ENCODE results near the gene CPM.

Gene CPM

DNA sequence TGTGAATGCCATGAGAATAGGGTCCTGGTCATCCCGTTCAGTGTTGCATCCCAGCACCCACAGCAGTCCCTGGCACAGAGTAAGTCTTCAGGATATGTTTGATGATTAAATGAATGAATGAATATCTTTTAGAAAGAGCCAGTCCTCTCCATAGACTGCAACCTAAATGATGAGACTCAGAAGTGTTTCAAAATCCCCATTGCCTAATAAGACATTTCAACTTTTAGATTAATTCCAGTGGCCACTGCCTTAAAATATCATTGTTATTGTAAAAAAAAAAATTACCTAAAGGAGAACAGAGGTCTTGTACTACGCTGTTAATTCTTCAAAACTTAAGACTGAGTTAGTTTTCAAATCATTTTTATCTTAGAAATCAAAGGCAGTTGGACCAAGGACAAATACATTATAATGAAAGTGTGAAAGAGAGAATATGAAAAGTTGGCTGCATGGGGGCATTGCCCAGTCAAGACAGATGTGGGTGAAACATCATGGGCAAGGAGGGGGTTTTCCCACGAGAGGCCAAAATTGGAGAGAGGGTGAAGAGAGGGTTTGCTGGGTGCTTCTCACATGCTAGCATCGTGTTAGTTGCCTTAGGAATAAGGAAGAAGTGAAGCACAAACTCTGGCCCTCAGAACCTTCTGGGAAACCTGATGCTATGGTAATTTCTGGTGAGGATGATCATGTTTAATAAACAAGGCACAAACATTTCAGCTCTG, 26.3 kb upstream of the CPM start:
- no peaks in the 10 kb centered on the region for H3K4me1 ChIP-seq
- no peak overlapping the region for H3K4me3 ChIP-seq (ENCODE audit: low read depth, low read length)
- no peaks in the 10 kb centered on the region for H3K36me3 ChIP-seq
- no peak for DNase-seq
- TF ChIP-seq, protein P1, sequence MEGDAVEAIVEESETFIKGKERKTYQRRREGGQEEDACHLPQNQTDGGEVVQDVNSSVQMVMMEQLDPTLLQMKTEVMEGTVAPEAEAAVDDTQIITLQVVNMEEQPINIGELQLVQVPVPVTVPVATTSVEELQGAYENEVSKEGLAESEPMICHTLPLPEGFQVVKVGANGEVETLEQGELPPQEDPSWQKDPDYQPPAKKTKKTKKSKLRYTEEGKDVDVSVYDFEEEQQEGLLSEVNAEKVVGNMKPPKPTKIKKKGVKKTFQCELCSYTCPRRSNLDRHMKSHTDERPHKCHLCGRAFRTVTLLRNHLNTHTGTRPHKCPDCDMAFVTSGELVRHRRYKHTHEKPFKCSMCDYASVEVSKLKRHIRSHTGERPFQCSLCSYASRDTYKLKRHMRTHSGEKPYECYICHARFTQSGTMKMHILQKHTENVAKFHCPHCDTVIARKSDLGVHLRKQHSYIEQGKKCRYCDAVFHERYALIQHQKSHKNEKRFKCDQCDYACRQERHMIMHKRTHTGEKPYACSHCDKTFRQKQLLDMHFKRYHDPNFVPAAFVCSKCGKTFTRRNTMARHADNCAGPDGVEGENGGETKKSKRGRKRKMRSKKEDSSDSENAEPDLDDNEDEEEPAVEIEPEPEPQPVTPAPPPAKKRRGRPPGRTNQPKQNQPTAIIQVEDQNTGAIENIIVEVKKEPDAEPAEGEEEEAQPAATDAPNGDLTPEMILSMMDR (IDR thresholded peaks at IDR 0.05; ENCODE audit: low read depth, low read length) = no peak
- no peaks in the 10 kb centered on the region for H3K9me3 ChIP-seq
- H3K27me3 ChIP-seq = no peaks in the 10 kb centered on the region; the same call in 1 of the 2 replicates

DNA sequence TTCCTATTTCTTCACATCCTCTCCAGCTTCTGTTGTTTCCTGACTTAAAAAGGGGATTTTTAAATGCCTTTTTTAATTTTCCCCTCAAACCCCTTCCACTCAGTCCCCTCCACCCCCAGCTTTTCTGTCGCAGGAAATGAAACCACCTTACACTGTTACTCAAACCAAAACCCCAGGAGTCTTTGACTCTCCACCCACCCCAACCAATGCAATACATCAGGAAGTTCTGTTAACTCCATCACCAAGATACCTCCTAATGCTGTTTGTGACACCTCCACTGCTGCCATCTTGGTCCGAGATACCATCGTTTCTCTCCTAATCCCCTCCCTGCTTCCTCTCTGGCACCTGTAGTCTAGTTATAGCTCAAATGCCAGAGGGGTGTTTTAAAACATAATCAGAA, 25.4 kb upstream of the CPM start:
- no peak overlapping the region for H3K4me3 ChIP-seq (ENCODE audit: low read depth, low read length)
- no peaks in the 10 kb centered on the region for H3K36me3 ChIP-seq
- H3K9me3 ChIP-seq = no peaks in the 10 kb centered on the region
- H3K4me1 ChIP-seq = no peaks in the 10 kb centered on the region
- TF ChIP-seq, protein P1 (IDR thresholded peaks at IDR 0.05; ENCODE audit: low read depth, low read length) = no peak
- no peaks in the 10 kb centered on the region; the same call in 1 of the 2 replicates for H3K27me3 ChIP-seq
- DNase-seq = no peak

DNA sequence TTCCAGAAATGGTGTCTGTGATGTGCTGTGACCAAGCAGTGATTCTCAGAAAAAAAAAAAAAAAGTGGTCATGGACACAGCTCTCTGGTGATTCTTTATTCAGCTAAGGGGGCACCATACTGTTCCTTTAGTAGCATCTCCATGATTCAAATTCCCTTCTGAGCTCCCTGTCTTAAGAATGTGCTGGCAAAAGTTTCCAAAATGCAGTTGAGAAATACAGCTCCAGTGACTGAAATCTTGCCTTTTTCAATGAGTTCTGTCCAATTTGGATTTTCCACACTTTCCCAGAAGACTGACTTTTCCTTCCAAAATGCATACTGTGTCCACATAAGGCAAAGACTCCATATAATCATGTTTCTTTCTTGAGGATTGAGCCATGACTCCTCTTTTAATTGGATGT, 24.3 kb upstream of the CPM start:
- no peaks in the 10 kb centered on the region for H3K36me3 ChIP-seq
- no peak for DNase-seq
- TF ChIP-seq, protein P1 (IDR thresholded peaks at IDR 0.05; ENCODE audit: low read depth, low read length) = no peak
- H3K9me3 ChIP-seq = no peaks in the 10 kb centered on the region
- H3K4me1 ChIP-seq = no peaks in the 10 kb centered on the region
- no peaks in the 10 kb centered on the region; the same call in 1 of the 2 replicates for H3K27me3 ChIP-seq
- H3K4me3 ChIP-seq (ENCODE audit: low read depth, low read length) = no peak overlapping the region

DNA sequence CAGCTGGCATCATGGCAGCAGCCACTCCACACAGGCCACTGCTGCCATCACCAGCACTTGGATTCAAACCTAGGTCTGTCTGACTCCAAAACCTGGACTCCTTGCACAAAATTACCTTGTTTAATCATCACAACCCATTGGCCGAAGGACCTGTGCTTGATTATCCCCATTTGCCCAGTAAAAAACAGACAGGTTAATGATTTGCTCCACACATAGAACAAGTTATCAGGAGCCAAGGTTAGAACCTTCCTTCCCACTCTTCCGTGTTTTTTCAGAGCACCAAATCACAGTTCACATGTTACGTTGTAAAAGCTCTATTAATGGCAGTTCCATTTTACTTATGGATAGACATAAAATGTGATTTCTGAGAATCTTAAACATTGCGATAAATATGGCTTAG, 23.5 kb upstream of the CPM start:
- Histone ChIP-seq H3K4me1 (no peaks in the 10 kb centered on the region), H3K9me3 (no peaks in the 10 kb centered on the region), H3K36me3 (no peaks in the 10 kb centered on the region), H3K4me3 (ENCODE audit: low read depth, low read length) (no peak overlapping the region), H3K27me3 (no peaks in the 10 kb centered on the region; the same call in 1 of the 2 replicates)
- TF ChIP-seq, protein P1 (IDR thresholded peaks at IDR 0.05; ENCODE audit: low read depth, low read length) = no peak
- no peak for DNase-seq

DNA sequence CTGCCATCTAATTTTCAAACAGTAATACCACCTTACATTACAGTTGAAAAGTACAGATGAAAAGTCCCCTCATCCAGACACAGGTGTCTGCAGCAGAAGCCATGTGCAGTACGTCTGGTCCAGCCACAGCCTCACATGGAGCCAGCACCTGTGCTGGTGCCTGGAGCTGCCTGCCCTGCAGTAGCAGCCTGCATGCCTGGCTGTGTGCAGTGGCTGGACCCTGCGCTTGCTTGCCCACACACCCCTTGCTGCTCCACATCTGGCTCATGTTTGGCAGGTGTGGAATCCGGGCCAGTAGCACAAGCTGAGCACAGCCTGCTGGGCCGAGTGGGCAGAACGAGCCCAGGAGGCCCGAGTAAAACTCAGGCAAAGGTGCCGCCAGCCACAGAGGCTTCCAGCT, 21.8 kb upstream of the CPM start:
- Histone ChIP-seq H3K36me3 (no peaks in the 10 kb centered on the region), H3K27me3 (no peaks in the 10 kb centered on the region; the same call in 1 of the 2 replicates), H3K9me3 (no peaks in the 10 kb centered on the region), H3K4me3 (ENCODE audit: low read depth, low read length) (no peak overlapping the region), H3K4me1 (no peaks in the 10 kb centered on the region)
- TF ChIP-seq, protein P1 (IDR thresholded peaks at IDR 0.05; ENCODE audit: low read depth, low read length) = no peak
- DNase-seq = no peak

DNA sequence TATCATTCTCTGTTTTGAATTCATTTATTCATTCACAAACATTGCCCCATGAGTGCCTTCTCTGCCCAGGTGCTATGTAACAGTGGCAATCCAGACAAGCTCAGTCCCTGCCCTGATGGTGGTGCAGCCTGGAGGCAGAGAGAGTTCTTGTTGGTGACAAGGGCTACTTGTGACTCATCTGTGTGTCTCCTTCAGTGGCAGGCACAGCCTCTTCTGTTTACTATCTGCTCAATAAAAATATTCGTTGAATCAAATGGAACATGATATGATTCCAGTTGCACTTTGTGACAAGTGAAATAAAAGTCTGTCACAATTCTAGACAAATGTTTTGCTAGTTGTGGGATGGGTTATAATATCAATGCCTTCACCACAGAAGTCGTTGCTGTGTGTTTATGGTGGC, 20.6 kb upstream of the CPM start:
- TF ChIP-seq, protein P1 (IDR thresholded peaks at IDR 0.05; ENCODE audit: low read depth, low read length) = no peak
- DNase-seq = no peak
- Histone ChIP-seq H3K9me3 (no peaks in the 10 kb centered on the region), H3K27me3 (no peaks in the 10 kb centered on the region; the same call in 1 of the 2 replicates), H3K4me3 (ENCODE audit: low read depth, low read length) (no peak overlapping the region), H3K36me3 (no peaks in the 10 kb centered on the region), H3K4me1 (no peaks in the 10 kb centered on the region)
